IMR-90 (cell line): ENCODE results near the gene RIN1. TPM values are rescaled to one million over a fixed set of nuclear protein-coding genes. Genes with fewer than 3 reads are reported as not detected.

Experiments
- ATAC-seq: fragments of 200-7000 bp; cut with Tn5 transposase; 2 replicates; pipeline ENCODE4 v1.9.1; 2020; ENCODE audit warnings: low read depth, mild to moderate bottlenecking, moderate library complexity
- BruUV-seq: library from RNA; stranded (reverse); fragments of 400-500 nt; replicated peaks from 2 replicates; lab custom pipeline; 2021; lab: Mats Ljungman, UMichigan
- CTCF ChIA-PET: fragments of 300-600 bp; formaldehyde crosslinking; extraction: SDS; loops from one replicate; lab custom pipeline; 2021; ENCODE audit warnings: antibody characterized with exemption; lab: Yijun Ruan, JAX
- POLR2A ChIA-PET: fragments of 300-600 bp; sonication (Branson Sonifier 250); formaldehyde crosslinking; loops from one replicate; lab custom pipeline; 2022; ENCODE audit warnings: antibody characterized with exemption; ENCODE audit not compliant: unreplicated experiment; lab: Charles Lee
- DNase-seq: peaks from one replicate; pipeline ENCODE4 v3.0.0; 2013
- H2AFZ ChIP-seq: replicated peaks from 2 replicates; pipeline ENCODE3; 2013; ENCODE audit warnings: low read length, mild to moderate bottlenecking; ENCODE audit not compliant: poor library complexity
- H2AK5ac ChIP-seq: 2 replicates; pipeline ENCODE4 v1.6.1; 2013; ENCODE audit warnings: low read depth, low read length, inconsistent platforms
- H2AK9ac ChIP-seq: replicated peaks from 2 replicates; pipeline ENCODE3; 2013; ENCODE audit warnings: mild to moderate bottlenecking, low read depth, low read length, moderate library complexity; ENCODE audit not compliant: poor library complexity
- H2BK120ac ChIP-seq: 2 replicates; pipeline ENCODE4 v1.6.1; 2013; ENCODE audit warnings: low read depth, low read length, inconsistent platforms
- H2BK15ac ChIP-seq: 3 replicates; pipeline ENCODE4 v1.6.1; 2013; ENCODE audit warnings: low read depth, low read length, inconsistent platforms
- H2BK20ac ChIP-seq: 2 replicates; pipeline ENCODE4 v1.6.1; 2013; ENCODE audit warnings: low read depth, mild to moderate bottlenecking, inconsistent platforms, low read length, moderate library complexity
- H2BK5ac ChIP-seq: 2 replicates; pipeline ENCODE4 v1.6.1; 2013; ENCODE audit warnings: mild to moderate bottlenecking, low read depth, low read length, inconsistent platforms; ENCODE audit not compliant: poor library complexity, severe bottlenecking
- H3K14ac ChIP-seq: replicated peaks from 2 replicates; pipeline ENCODE4 v1.6.1; 2013; ENCODE audit warnings: low read depth, low read length, inconsistent platforms
- H3K18ac ChIP-seq: 2 replicates; pipeline ENCODE4 v1.6.1; 2013; ENCODE audit warnings: low read depth, low read length, control low read depth
- H3K23ac ChIP-seq: 2 replicates; pipeline ENCODE4 v1.6.1; 2013; ENCODE audit warnings: low read depth, low read length, inconsistent platforms
- H3K27ac ChIP-seq: 2 replicates; pipeline ENCODE4 v1.5.1; 2013; ENCODE audit warnings: mild to moderate bottlenecking, control low read depth, low read length; ENCODE audit not compliant: insufficient read depth
- H3K27me3 ChIP-seq: 2 replicates; pipeline ENCODE4 v1.6.1; 2013; ENCODE audit warnings: low read length; ENCODE audit not compliant: control insufficient read depth, insufficient read depth
- H3K36me3 ChIP-seq: 2 replicates; pipeline ENCODE4 v1.6.1; 2013; ENCODE audit warnings: low read length, mixed read lengths; ENCODE audit not compliant: control insufficient read depth, insufficient read depth
- H3K4ac ChIP-seq: 2 replicates; pipeline ENCODE4 v1.6.1; 2013; ENCODE audit warnings: low read depth, low read length, inconsistent platforms
- H3K4me1 ChIP-seq: 2 replicates; pipeline ENCODE4 v1.6.1; 2013; ENCODE audit warnings: low read length, mixed read lengths; ENCODE audit not compliant: control insufficient read depth, insufficient read depth
- H3K4me2 ChIP-seq: 2 replicates; pipeline ENCODE4 v1.6.1; 2013; ENCODE audit warnings: low read depth, mild to moderate bottlenecking, control low read depth, low read length, moderate library complexity
- H3K4me3 ChIP-seq: 2 replicates; pipeline ENCODE4 v1.5.1; 2013; ENCODE audit warnings: low read depth, mild to moderate bottlenecking, control low read depth, low read length, moderate library complexity; ENCODE audit not compliant: insufficient read depth
- H3K56ac ChIP-seq: 2 replicates; pipeline ENCODE4 v1.6.1; 2013; ENCODE audit warnings: low read length, inconsistent platforms; ENCODE audit not compliant: insufficient read depth; ENCODE audit errors: extremely low read depth
- H3K79me1 ChIP-seq, 2 experiments: 2 replicates each; pipeline ENCODE4 v1.6.1; 2013; ENCODE audit warnings: low read length in 2 of 2, inconsistent platforms in 1 of 2, low read depth in 1 of 2
- H3K9ac ChIP-seq: 2 replicates; pipeline ENCODE4 v1.6.1; 2013; ENCODE audit warnings: low read depth, low read length, control low read depth
- H3K9me1 ChIP-seq: 2 replicates; pipeline ENCODE4 v1.6.1; 2013; ENCODE audit warnings: low read length, inconsistent platforms; ENCODE audit not compliant: insufficient read depth
- H3K9me3 ChIP-seq: 2 replicates; pipeline ENCODE4 v1.6.1; 2013; ENCODE audit warnings: low read length; ENCODE audit not compliant: control insufficient read depth, insufficient read depth
- H4K20me1 ChIP-seq: 2 replicates; pipeline ENCODE4 v1.6.1; 2013; ENCODE audit warnings: low read length, inconsistent platforms; ENCODE audit not compliant: insufficient read depth
- H4K5ac ChIP-seq: 2 replicates; pipeline ENCODE4 v1.6.1; 2013; ENCODE audit warnings: mild to moderate bottlenecking, low read depth, low read length, control low read depth
- H4K8ac ChIP-seq, 2 experiments: 2 replicates each; pipeline ENCODE4 v1.6.1; 2013; ENCODE audit warnings: low read depth in 2 of 2, low read length in 2 of 2, control low read depth in 1 of 2, inconsistent platforms in 1 of 2
- H4K91ac ChIP-seq: 2 replicates; pipeline ENCODE4 v1.6.1; 2013; ENCODE audit warnings: low read depth, low read length, inconsistent platforms; ENCODE audit not compliant: insufficient read depth
- CHD1 ChIP-seq: IDR thresholded peaks from 2 replicates; pipeline ENCODE4 v1.6.1; 2012; ENCODE audit warnings: low read depth, low read length, improper control_type of control experiment
- NFE2L2 ChIP-seq: fragments of 150-350 bp; IDR thresholded peaks from 2 replicates; pipeline ENCODE4 v1.6.1; 2016; ENCODE audit warnings: low read depth, mild to moderate bottlenecking, low read length
- POLR2A ChIP-seq: IDR thresholded peaks from 2 replicates; pipeline ENCODE4 v1.6.1; 2012; ENCODE audit warnings: mild to moderate bottlenecking, low read depth, low read length
- SMC3 ChIP-seq: fragments of 150-350 bp; IDR thresholded peaks from 2 replicates; pipeline ENCODE4 v1.6.1; 2016; ENCODE audit warnings: low read depth, mild to moderate bottlenecking, antibody characterized with exemption, low read length, moderate library complexity
- WGBS, 2 experiments: methylation state at CpG; one replicate each; pipeline versions ENCODE4 v1.1.5 to v1.1.7; 2013; ENCODE audit warnings: missing lambda C conversion rate in 2 of 2; ENCODE audit not compliant: insufficient read length in 1 of 2; ENCODE audit errors: extremely low coverage in 2 of 2; 5-methylcytosine and 5-hydroxymethylcytosine counted together
- dilution Hi-C: fragments of 300-500 bp; cut with HindIII; formaldehyde crosslinking; loops from one replicate; pipeline ENCODE4 v1.14.3; 2018; ENCODE audit warnings: low sequenced_read_pairs; ENCODE audit not compliant: unreplicated experiment
- in situ Hi-C: fragments of 300-500 bp; cut with MboI; formaldehyde crosslinking; loops from 3 replicates; pipeline ENCODE4 v1.14.3; 2019; ENCODE audit warnings: low sequenced_read_pairs, inconsistent platforms, mixed read lengths
- intact Hi-C: fragments of 100-400 bp; cut with micrococcal nuclease; formaldehyde crosslinking; loops from 2 replicates; pipeline ENCODE4 v1.10.0; 2022
- polyA plus RNA-seq, 3 experiments: library from polyadenylated mRNA; depleted of rRNA; stranded (reverse); fragments of >200 nt; gene quantifications; 2 replicates each; pipeline ENCODE4 v1.2.3, GENCODE V29; 2012; ENCODE audit warnings: low replicate concordance in 1 of 3
- total RNA-seq: library from RNA; depleted of rRNA; stranded (reverse); fragments of >200 nt; gene quantifications from 2 replicates; pipeline ENCODE4 v1.2.3, GENCODE V29; 2012

RIN1 gene
- total and polyA plus RNA-seq, 2 of the 4 experiments (the other 2 are of a cell fraction): 9.9 to 20.8 TPM

DNA sequence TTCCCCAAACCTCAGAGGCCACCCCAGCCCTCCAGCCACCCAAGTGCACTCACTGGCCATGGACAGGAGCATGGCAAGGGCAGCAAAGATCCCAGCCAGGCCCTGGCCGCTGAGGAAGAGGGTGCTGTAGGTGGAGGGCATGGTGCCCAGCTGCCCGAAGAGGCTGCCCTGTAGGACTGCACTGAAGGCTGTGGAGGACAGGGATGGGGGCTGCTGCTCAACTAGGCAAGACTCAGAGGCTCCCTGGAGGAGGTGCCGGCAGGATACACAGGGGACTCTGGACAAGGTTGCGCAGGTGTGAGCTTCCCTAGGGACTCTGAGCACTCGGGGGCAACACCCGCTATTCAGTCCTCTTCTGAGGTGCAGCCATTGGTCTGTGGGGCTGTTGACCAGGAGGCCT lies 32.2 kb upstream of the RIN1 start:
- intact Hi-C loops: no loop called here

More for the DNA sequence above, 32.2 kb upstream of the RIN1 start:
- H2AFZ ChIP-seq: no peak overlapping the region
- peaks cover 7% of the 10 kb centered on the region for H3K4me1 ChIP-seq
- H4K91ac ChIP-seq: no peak overlapping the region
- no peak overlapping the region for H2BK15ac ChIP-seq
- TF ChIP-seq NFE2L2 (no peak), SMC3 (no peak), POLR2A (no peak), CHD1 (no peak)
- peaks cover 7% of the 10 kb centered on the region; the same call in 1 of the 2 replicates for H3K9me1 ChIP-seq
- H4K8ac ChIP-seq: no peak overlapping the region
- dilution Hi-C loops (no loop called here), in situ Hi-C loops (no loop called here)
- DNase-seq (no peak), ATAC-seq (no peak)
- H2BK20ac ChIP-seq: no peak overlapping the region
- ChIA-PET CTCF (no interaction called here), POLR2A (no interaction called here)
- peaks cover 14% of the 10 kb centered on the region for H3K27me3 ChIP-seq
- H4K5ac ChIP-seq: no peak overlapping the region
- H3K4me2 ChIP-seq: no peak overlapping the region
- H3K79me1 ChIP-seq: no peaks in the 10 kb centered on the region
- 86% methylated on average over 5 of the region's 6 CpGs; no CpG with 5 or more reads in 1 of the 2 experiments for WGBS, 2 experiments
- no peak overlapping the region for H3K23ac ChIP-seq
- no TSS peak for BruUV-seq
- no peak overlapping the region for H2BK5ac ChIP-seq
- H4K20me1 ChIP-seq: peaks cover 6% of the 10 kb centered on the region; the same call in 1 of the 2 replicates
- H2AK9ac ChIP-seq: no peak overlapping the region
- no peak overlapping the region for H2BK120ac ChIP-seq
- no peak overlapping the region for H3K14ac ChIP-seq
- no peak overlapping the region for H3K4me3 ChIP-seq
- H3K9me3 ChIP-seq: no peaks in the 10 kb centered on the region
- no peak overlapping the region for H3K56ac ChIP-seq
- no peak overlapping the region for H3K4ac ChIP-seq
- H3K18ac ChIP-seq: no peak overlapping the region
- no peaks in the 10 kb centered on the region for H3K36me3 ChIP-seq
- H3K27ac ChIP-seq: no peak overlapping the region
- no peak overlapping the region for H2AK5ac ChIP-seq
- H3K9ac ChIP-seq: no peak overlapping the region
